K562 (cell line): ENCODE data around the gene CTDSPL. TPM values are rescaled to one million over a fixed set of nuclear protein-coding genes. Genes with fewer than 3 reads are reported as not detected.
A peak's percentile ranks its signal among the peaks of the same experiment; 100 is the strongest.

Experiments
- CBFB ChIP-seq: sonication (generic); formaldehyde crosslinking; IDR thresholded peaks from 2 replicates; pipeline ENCODE4 v1.4.0; 2020; ENCODE audit warnings: mild to moderate bottlenecking, missing genetic modification reagents
- GTF2E2 ChIP-seq: fragments of 200-800 bp; sonication (Bioruptor generic); IDR thresholded peaks from 2 replicates; pipeline ENCODE4 v1.6.1; 2016; ENCODE audit warnings: missing genetic modification characterization, missing compliant biosample characterization
- ILK ChIP-seq: fragments of 450-650 bp; IDR thresholded peaks from 2 replicates; pipeline ENCODE4 v1.6.1; 2016; ENCODE audit warnings: missing genetic modification characterization, low read depth, mild to moderate bottlenecking, missing compliant biosample characterization, moderate library complexity, borderline replicate concordance
- JUND ChIP-seq, 2 experiments: IDR thresholded peaks; 2 replicates in 1 of 2; 3 replicates in 1 of 2; pipeline ENCODE4 v1.6.1; 2011; ENCODE audit warnings: borderline replicate concordance in 2 of 2, low read depth in 2 of 2, low read length in 2 of 2, improper control_type of control experiment in 1 of 2, missing biosample characterization in 1 of 2, missing genetic modification characterization in 1 of 2, missing genetic modification reagents in 1 of 2
- LARP7 ChIP-seq: fragments of 450-650 bp; IDR thresholded peaks from 2 replicates; pipeline ENCODE4 v1.6.1; 2016
- MEF2A ChIP-seq: IDR thresholded peaks from 2 replicates; pipeline ENCODE4 v1.6.1; 2011; ENCODE audit warnings: low read depth, mild to moderate bottlenecking, low read length, moderate library complexity; ENCODE audit not compliant: control insufficient read depth
- NFXL1 ChIP-seq: fragments of 450-650 bp; formaldehyde crosslinking; IDR thresholded peaks from 2 replicates; pipeline ENCODE4 v1.4.0; 2021; ENCODE audit warnings: mild to moderate bottlenecking
- NR2C1 ChIP-seq, 2 experiments: fragments of 450-650 bp; IDR thresholded peaks; 2 replicates each; pipeline ENCODE4 v1.6.1; 2017; ENCODE audit warnings: mild to moderate bottlenecking in 2 of 2, antibody characterized with exemption in 1 of 2, inconsistent platforms in 1 of 2, missing compliant biosample characterization in 1 of 2, missing genetic modification characterization in 1 of 2
- PHF20 ChIP-seq: fragments of 450-650 bp; IDR thresholded peaks from 2 replicates; pipeline ENCODE4 v1.6.1; 2018; ENCODE audit not compliant: partially characterized antibody
- RBM15 ChIP-seq: fragments of 200-400 bp; formaldehyde crosslinking; IDR thresholded peaks from 2 replicates; pipeline ENCODE4 v1.6.1; 2018; ENCODE audit warnings: mild to moderate bottlenecking, low read length, moderate library complexity; ENCODE audit not compliant: insufficient read depth
- ZFP36 ChIP-seq: fragments of 150-350 bp; IDR thresholded peaks from 2 replicates; pipeline ENCODE4 v1.6.1; 2018; ENCODE audit warnings: low read length, low read depth; ENCODE audit not compliant: partially characterized antibody
- polyA plus RNA-seq, 8 experiments: library from polyadenylated mRNA; depleted of rRNA in 4 of 8; stranded (reverse) in 5 of 8; unstranded in 3 of 8; fragments of >200 nt; fragmentation: Nextera tagmentation in 2 of 8; fragmentation: Illumina TruSeq in 1 of 8; extraction: Ambion mirVana in 2 of 8; extraction: Trizol in 1 of 8; gene quantifications; 2 replicates each; pipeline versions ENCODE4 v1.2.1 to v1.2.3, GENCODE V29; 2011 to 2014; ENCODE audit warnings: inconsistent platforms in 1 of 8, missing spikeins in 1 of 8
- total RNA-seq, 7 experiments: library from RNA; depleted of rRNA in 6 of 7; stranded (reverse); fragments of >200 nt in 6 of 7; fragmentation: Illumina TruSeq in 2 of 7; extraction: Trizol in 2 of 7; gene quantifications; 2 replicates each; pipeline versions ENCODE4 v1.2.1 to v1.2.3, GENCODE V29; 2011 to 2021; ENCODE audit warnings: low replicate concordance in 1 of 7
- TF ChIP-seq, protein P1 (sequence below), 2 experiments: fragments of 450-650 bp; formaldehyde crosslinking in 1 of 2; IDR thresholded peaks; 2 replicates each; pipeline versions ENCODE4 v1.4.0 to v1.6.1; 2014 to 2020; ENCODE audit warnings: mild to moderate bottlenecking in 2 of 2, borderline replicate concordance in 1 of 2, low read depth in 1 of 2
- TF ChIP-seq, protein P2 (sequence below): fragments of 450-650 bp; IDR thresholded peaks from 2 replicates; pipeline ENCODE4 v1.6.1; 2016; ENCODE audit warnings: mild to moderate bottlenecking
- TF ChIP-seq, protein P3 (sequence below): IDR thresholded peaks from 2 replicates; pipeline ENCODE4 v1.6.1; 2012; ENCODE audit warnings: low read depth, low read length, improper control_type of control experiment, borderline replicate concordance

Gene CTDSPL
- total and polyA plus RNA-seq, 9 of the 15 experiments (the other 6 are each of a cell fraction or from before 2014, with no cell fraction given) = 5.1 to 19.3 (median 11.3) TPM

DNA sequence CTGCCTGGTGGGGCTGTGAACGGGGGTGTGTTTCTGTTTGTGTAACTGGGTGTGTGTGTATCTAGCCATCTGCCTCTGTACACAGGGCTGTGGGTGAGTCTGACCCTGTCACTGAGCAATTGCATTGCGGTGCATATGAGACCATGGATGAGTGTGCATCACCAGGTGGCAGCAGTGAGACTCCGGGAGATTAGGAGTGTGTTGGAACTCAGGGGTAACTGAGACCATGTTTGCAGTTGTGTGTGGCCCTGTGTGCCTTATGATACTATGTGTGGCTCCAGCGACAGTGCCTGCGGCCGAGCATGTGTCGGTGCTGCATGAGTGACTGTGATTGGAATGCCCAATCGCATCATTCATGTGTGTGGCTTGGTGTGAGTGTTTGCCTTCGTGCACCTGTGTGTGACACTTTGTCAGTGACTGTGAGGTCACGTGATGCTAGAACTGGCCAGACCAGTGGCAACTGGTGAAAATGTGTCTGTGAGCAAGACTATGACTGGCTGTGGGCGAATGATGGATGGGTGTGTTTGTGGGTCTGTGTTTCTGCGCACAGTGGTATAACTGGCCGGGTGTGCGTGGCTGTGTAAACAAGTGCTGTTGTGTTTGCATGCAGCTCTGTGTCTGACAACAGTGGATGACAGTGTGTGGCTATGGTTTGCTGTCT lies 142.9 kb downstream of the CTDSPL start (continued):
- TF ChIP-seq, protein P1, sequence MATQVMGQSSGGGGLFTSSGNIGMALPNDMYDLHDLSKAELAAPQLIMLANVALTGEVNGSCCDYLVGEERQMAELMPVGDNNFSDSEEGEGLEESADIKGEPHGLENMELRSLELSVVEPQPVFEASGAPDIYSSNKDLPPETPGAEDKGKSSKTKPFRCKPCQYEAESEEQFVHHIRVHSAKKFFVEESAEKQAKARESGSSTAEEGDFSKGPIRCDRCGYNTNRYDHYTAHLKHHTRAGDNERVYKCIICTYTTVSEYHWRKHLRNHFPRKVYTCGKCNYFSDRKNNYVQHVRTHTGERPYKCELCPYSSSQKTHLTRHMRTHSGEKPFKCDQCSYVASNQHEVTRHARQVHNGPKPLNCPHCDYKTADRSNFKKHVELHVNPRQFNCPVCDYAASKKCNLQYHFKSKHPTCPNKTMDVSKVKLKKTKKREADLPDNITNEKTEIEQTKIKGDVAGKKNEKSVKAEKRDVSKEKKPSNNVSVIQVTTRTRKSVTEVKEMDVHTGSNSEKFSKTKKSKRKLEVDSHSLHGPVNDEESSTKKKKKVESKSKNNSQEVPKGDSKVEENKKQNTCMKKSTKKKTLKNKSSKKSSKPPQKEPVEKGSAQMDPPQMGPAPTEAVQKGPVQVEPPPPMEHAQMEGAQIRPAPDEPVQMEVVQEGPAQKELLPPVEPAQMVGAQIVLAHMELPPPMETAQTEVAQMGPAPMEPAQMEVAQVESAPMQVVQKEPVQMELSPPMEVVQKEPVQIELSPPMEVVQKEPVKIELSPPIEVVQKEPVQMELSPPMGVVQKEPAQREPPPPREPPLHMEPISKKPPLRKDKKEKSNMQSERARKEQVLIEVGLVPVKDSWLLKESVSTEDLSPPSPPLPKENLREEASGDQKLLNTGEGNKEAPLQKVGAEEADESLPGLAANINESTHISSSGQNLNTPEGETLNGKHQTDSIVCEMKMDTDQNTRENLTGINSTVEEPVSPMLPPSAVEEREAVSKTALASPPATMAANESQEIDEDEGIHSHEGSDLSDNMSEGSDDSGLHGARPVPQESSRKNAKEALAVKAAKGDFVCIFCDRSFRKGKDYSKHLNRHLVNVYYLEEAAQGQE (IDR thresholded peaks at IDR 0.05; ENCODE audit: borderline replicate concordance) = peak; percentile 78
- TF ChIP-seq, protein P1 (CRISPR knock-in tag; IDR thresholded peaks at IDR 0.05; ENCODE audit: low read depth) = no peak
- no peak; the same call in 1 of the 2 replicates for TF ChIP-seq NR2C1 (IDR thresholded peaks at IDR 0.05)
- TF ChIP-seq NR2C1 (tag; IDR thresholded peaks at IDR 0.05) = no peak
- TF ChIP-seq ILK (tag) = no peak
- TF ChIP-seq, protein P2, sequence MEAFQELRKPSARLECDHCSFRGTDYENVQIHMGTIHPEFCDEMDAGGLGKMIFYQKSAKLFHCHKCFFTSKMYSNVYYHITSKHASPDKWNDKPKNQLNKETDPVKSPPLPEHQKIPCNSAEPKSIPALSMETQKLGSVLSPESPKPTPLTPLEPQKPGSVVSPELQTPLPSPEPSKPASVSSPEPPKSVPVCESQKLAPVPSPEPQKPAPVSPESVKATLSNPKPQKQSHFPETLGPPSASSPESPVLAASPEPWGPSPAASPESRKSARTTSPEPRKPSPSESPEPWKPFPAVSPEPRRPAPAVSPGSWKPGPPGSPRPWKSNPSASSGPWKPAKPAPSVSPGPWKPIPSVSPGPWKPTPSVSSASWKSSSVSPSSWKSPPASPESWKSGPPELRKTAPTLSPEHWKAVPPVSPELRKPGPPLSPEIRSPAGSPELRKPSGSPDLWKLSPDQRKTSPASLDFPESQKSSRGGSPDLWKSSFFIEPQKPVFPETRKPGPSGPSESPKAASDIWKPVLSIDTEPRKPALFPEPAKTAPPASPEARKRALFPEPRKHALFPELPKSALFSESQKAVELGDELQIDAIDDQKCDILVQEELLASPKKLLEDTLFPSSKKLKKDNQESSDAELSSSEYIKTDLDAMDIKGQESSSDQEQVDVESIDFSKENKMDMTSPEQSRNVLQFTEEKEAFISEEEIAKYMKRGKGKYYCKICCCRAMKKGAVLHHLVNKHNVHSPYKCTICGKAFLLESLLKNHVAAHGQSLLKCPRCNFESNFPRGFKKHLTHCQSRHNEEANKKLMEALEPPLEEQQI = no peak
- no peak for TF ChIP-seq NFXL1
- no peak for TF ChIP-seq MEF2A
- TF ChIP-seq JUND (IDR thresholded peaks at IDR 0.05; ENCODE audit: borderline replicate concordance, low read depth, low read length) = peak; percentile 57; the same call in 1 of the 2 replicates
- TF ChIP-seq JUND (tag; IDR thresholded peaks at IDR 0.05; ENCODE audit: borderline replicate concordance, low read depth, low read length) = peak; percentile 68; the same call in 2 of the 3 replicates
- TF ChIP-seq CBFB (CRISPR knock-in tag) = peak; percentile 75; the same call in 1 of the 2 replicates
- TF ChIP-seq GTF2E2 (tag) = no peak
- TF ChIP-seq, protein P3, sequence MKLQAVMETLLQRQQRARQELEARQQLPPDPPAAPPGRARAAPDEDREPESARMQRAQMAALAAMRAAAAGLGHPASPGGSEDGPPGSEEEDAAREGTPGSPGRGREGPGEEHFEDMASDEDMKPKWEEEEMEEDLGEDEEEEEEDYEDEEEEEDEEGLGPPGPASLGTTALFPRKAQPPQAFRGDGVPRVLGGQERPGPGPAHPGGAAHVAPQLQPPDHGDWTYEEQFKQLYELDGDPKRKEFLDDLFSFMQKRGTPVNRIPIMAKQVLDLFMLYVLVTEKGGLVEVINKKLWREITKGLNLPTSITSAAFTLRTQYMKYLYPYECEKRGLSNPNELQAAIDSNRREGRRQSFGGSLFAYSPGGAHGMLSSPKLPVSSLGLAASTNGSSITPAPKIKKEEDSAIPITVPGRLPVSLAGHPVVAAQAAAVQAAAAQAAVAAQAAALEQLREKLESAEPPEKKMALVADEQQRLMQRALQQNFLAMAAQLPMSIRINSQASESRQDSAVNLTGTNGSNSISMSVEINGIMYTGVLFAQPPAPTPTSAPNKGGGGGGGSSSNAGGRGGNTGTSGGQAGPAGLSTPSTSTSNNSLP = no peak
- TF ChIP-seq ZFP36 = no peak
- TF ChIP-seq PHF20 = no peak
- TF ChIP-seq LARP7 = no peak; the same call in 1 of the 2 replicates
- TF ChIP-seq RBM15 = no peak
